ENCODE measurements around the gene CHRND.

GRCh38 chr2:232521959-232522622 lies 3.9 kb upstream of the CHRND start:
- TF ChIP-seq, protein P1, sequence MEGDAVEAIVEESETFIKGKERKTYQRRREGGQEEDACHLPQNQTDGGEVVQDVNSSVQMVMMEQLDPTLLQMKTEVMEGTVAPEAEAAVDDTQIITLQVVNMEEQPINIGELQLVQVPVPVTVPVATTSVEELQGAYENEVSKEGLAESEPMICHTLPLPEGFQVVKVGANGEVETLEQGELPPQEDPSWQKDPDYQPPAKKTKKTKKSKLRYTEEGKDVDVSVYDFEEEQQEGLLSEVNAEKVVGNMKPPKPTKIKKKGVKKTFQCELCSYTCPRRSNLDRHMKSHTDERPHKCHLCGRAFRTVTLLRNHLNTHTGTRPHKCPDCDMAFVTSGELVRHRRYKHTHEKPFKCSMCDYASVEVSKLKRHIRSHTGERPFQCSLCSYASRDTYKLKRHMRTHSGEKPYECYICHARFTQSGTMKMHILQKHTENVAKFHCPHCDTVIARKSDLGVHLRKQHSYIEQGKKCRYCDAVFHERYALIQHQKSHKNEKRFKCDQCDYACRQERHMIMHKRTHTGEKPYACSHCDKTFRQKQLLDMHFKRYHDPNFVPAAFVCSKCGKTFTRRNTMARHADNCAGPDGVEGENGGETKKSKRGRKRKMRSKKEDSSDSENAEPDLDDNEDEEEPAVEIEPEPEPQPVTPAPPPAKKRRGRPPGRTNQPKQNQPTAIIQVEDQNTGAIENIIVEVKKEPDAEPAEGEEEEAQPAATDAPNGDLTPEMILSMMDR (conservative IDR thresholded peaks at IDR 0.05; ENCODE audit: low read depth in 2 of 2) = peak; percentile 58 to 80
- TF ChIP-seq, protein P2, sequence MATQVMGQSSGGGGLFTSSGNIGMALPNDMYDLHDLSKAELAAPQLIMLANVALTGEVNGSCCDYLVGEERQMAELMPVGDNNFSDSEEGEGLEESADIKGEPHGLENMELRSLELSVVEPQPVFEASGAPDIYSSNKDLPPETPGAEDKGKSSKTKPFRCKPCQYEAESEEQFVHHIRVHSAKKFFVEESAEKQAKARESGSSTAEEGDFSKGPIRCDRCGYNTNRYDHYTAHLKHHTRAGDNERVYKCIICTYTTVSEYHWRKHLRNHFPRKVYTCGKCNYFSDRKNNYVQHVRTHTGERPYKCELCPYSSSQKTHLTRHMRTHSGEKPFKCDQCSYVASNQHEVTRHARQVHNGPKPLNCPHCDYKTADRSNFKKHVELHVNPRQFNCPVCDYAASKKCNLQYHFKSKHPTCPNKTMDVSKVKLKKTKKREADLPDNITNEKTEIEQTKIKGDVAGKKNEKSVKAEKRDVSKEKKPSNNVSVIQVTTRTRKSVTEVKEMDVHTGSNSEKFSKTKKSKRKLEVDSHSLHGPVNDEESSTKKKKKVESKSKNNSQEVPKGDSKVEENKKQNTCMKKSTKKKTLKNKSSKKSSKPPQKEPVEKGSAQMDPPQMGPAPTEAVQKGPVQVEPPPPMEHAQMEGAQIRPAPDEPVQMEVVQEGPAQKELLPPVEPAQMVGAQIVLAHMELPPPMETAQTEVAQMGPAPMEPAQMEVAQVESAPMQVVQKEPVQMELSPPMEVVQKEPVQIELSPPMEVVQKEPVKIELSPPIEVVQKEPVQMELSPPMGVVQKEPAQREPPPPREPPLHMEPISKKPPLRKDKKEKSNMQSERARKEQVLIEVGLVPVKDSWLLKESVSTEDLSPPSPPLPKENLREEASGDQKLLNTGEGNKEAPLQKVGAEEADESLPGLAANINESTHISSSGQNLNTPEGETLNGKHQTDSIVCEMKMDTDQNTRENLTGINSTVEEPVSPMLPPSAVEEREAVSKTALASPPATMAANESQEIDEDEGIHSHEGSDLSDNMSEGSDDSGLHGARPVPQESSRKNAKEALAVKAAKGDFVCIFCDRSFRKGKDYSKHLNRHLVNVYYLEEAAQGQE (IDR thresholded peaks at IDR 0.05; ENCODE audit: unreplicated experiment) = no peak
- TF ChIP-seq EZH2phosphoT487 (IDR thresholded peaks at IDR 0.05; ENCODE audit: unreplicated experiment) (no peak), ZNF114 (CRISPR knock-in tag; IDR thresholded peaks at IDR 0.05) (no peak), POLR2AphosphoS5 (IDR thresholded peaks at IDR 0.05; ENCODE audit: low read depth) (no peak), EZH2 (IDR thresholded peaks at IDR 0.05; ENCODE audit: low read depth, unreplicated experiment) (peak; percentile 53), NANOG (IDR thresholded peaks at IDR 0.05; ENCODE audit: borderline replicate concordance) (no peak), STAT1 (IDR thresholded peaks at IDR 0.05; ENCODE audit: unreplicated experiment) (no peak), CREB1 (CRISPR knock-in tag; IDR thresholded peaks at IDR 0.05; ENCODE audit: low read depth) (no peak)

Data from GM23338 (cell line).